Measurements from ENCODE around the gene RHOB. TPM values are rescaled to one million over a fixed set of nuclear protein-coding genes. Genes with fewer than 3 reads are reported as not detected.

Gene RHOB
- total RNA-seq, 1 donor from 2014 or later = 1,771 TPM

DNA sequence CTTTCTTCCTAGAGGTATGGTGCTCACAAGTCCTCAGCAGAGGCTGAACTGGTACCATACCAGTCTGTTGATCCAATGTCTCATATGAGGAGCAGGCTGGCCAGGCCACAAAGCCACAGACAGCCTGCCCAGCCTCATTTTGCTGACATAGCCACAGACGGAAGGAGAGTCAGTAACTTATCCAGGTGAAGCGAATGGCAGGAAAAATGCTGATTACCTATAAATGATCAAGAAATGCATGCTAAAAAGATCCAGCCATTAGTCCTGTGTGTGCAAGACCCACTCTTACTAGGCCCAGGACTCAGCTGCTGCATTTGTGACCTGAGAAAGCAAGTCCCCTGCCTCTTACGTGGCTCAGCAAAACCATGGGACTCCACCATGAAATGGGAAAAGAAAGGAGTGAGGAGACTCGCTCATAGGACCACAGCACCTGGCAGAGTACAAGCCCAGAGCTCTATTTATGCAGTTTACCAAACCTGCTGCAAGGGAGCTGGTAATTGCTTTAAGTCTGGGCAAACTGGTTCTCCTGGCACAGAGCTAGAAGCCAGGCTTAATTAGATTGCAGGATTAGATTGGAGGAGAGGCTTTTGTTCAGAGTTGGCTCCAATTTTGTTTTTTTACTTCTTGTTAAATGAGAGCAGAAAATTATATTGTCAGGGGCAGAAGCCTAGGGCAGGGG is 19.0 kb downstream of the RHOB start:
- peak overlapping the region; percentile 45 for H3K27ac ChIP-seq
- H3K9me3 ChIP-seq = no peaks in the 10 kb centered on the region
- peaks cover 28% of the 10 kb centered on the region for H3K4me1 ChIP-seq
- no peaks in the 10 kb centered on the region for H3K27me3 ChIP-seq
- peak; percentile 74 to 80 for DNase-seq (ENCODE audit: extremely low spot score in 2 of 2)
- peak in 1 of 2 donors; percentile 43 for TF ChIP-seq POLR2AphosphoS5 (IDR thresholded peaks at IDR 0.05; ENCODE audit: insufficient read depth in 1 of 2, low read depth in 1 of 2)
- no peak for TF ChIP-seq POLR2A (IDR thresholded peaks at IDR 0.05)
- H3K36me3 ChIP-seq = no peaks in the 10 kb centered on the region
- H3K4me3 ChIP-seq = no peak overlapping the region
- intact Hi-C loops (cut with DNase I) = no loop called here

GRCh38 chr2:20467789-20468548 is 21.1 kb downstream of the RHOB start:
- no peaks in the 10 kb centered on the region for H3K27me3 ChIP-seq
- H3K4me3 ChIP-seq = no peak overlapping the region
- H3K9me3 ChIP-seq = no peaks in the 10 kb centered on the region
- H3K27ac ChIP-seq = peak overlapping the region; percentile 57
- intact Hi-C loops (cut with DNase I) = no loop called here
- peaks cover 36% of the 10 kb centered on the region for H3K4me1 ChIP-seq
- no peaks in the 10 kb centered on the region for H3K36me3 ChIP-seq
- DNase-seq (ENCODE audit: extremely low spot score in 2 of 2) = peak; percentile 40 to 83
- TF ChIP-seq POLR2A (IDR thresholded peaks at IDR 0.05) = no peak
- no peak for TF ChIP-seq POLR2AphosphoS5 (IDR thresholded peaks at IDR 0.05; ENCODE audit: insufficient read depth in 1 of 2, low read depth in 1 of 2)

DNA sequence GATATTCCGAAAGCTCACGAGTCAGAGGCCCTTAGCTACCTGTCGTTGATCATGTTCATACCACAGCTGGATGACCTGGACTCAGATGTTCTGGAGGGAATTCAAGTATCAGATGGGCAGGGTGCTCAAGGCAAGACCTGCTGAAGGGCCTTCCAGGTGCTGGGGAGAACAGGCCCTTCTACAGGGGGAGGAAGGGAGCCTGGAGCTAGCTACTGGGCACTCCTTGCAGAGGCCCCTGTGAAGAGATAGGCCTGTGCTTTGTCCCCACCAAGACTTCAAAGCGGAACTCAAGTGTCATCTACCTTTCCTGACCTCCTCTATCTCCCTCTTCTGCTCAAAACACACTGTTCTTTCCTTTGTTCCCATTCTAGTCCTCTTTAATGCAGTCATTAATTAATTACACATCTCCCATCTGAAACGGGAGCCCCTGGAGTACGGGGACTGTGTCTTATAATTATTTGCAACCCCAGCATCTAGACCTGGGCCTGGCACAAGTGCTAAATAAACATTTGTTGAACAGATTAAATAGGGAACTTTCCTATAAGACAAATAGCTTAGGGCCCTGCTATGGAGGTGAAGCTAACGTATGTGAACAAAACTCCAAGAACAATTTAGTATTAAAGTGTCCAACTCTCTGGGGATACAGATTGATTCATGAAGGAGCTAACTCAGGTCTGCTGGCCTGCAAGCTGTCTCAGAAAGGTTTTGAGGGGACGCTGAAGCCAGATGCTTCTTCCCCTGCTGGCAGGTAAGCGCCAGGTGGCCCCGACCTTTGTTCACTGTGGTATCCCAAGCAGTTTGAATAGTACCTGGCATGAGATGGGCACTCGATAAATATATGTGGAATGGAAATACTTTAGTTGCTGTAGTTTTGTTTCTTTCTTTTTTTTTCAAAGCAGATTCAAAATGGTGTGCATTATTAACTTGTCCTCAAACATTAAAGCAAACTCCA is 22.0 kb downstream of the RHOB start:
- Histone ChIP-seq H3K9me3 (no peaks in the 10 kb centered on the region), H3K36me3 (no peaks in the 10 kb centered on the region), H3K27ac (no peak overlapping the region), H3K4me1 (peaks cover 42% of the 10 kb centered on the region), H3K27me3 (no peaks in the 10 kb centered on the region), H3K4me3 (no peak overlapping the region)
- TF ChIP-seq POLR2AphosphoS5 (IDR thresholded peaks at IDR 0.05; ENCODE audit: insufficient read depth in 1 of 2, low read depth in 1 of 2) (no peak), CTCF (IDR thresholded peaks at IDR 0.05) (no peak), POLR2A (IDR thresholded peaks at IDR 0.05) (no peak)
- intact Hi-C loops (cut with DNase I) = no loop called here
- DNase-seq (ENCODE audit: extremely low spot score in 2 of 2) = peak in 1 of 2 donors; percentile 78

GRCh38 chr2:20469595-20469994 is 22.7 kb downstream of the RHOB start:
- no peaks in the 10 kb centered on the region for H3K27me3 ChIP-seq
- no peak for DNase-seq (ENCODE audit: extremely low spot score in 2 of 2)
- peaks cover 42% of the 10 kb centered on the region for H3K4me1 ChIP-seq
- TF ChIP-seq POLR2AphosphoS5 (IDR thresholded peaks at IDR 0.05; ENCODE audit: insufficient read depth in 1 of 2, low read depth in 1 of 2) (no peak), POLR2A (IDR thresholded peaks at IDR 0.05) (no peak), CTCF (IDR thresholded peaks at IDR 0.05) (no peak)
- H3K27ac ChIP-seq = peak overlapping the region; percentile 10
- intact Hi-C loops (cut with DNase I) = no loop called here
- no peaks in the 10 kb centered on the region for H3K9me3 ChIP-seq
- H3K4me3 ChIP-seq = no peak overlapping the region
- H3K36me3 ChIP-seq = no peaks in the 10 kb centered on the region

DNA sequence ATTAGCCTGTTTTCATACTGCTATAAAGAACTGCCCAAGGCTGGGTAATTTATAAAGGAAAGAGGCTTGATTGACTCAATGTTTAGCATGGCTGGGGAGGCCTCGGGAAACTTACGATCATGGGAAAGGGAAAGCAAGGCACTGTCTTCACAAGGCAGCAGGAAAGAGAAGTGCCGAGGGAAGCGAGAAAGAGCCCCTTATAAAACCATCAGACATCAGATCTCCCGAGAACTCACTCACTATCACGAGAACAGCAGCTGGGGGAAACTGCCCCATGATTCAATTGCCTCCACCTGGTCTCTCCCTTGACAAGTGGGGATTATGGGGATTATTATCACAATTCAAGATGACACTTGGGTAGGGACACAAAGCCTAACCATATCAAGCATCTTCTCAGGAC is 23.3 kb downstream of the RHOB start:
- TF ChIP-seq CTCF (IDR thresholded peaks at IDR 0.05) (no peak), POLR2AphosphoS5 (IDR thresholded peaks at IDR 0.05; ENCODE audit: insufficient read depth in 1 of 2, low read depth in 1 of 2) (no peak), POLR2A (IDR thresholded peaks at IDR 0.05) (no peak)
- DNase-seq (ENCODE audit: extremely low spot score in 2 of 2) = no peak
- H3K4me3 ChIP-seq = no peak overlapping the region
- peak overlapping the region; percentile 10 for H3K27ac ChIP-seq
- H3K9me3 ChIP-seq = no peaks in the 10 kb centered on the region
- intact Hi-C loops (cut with DNase I) = no loop called here
- peaks cover 40% of the 10 kb centered on the region for H3K4me1 ChIP-seq
- H3K36me3 ChIP-seq = no peaks in the 10 kb centered on the region
- no peaks in the 10 kb centered on the region for H3K27me3 ChIP-seq
